Stimulated activated naive CD4-positive, alpha-beta T cell (primary cell): Measurements from ENCODE around the gene OR8B12.

Experiments used
- DNase-seq, 6 experiments: peaks; one replicate each; lab custom pipeline; 2025; lab: John Stamatoyannopoulos, UW

Gene OR8B12

GRCh38 chr11:124543554-124543953 is at the start of gene OR8B12:
TSS of gene OR8B12 (minus strand) at chr11:124543654. CDS start at chr11:124543654, 0 bp downstream.
- no peak for DNase-seq

- no peak for DNase-seq
Measured at GRCh38 chr11:124592627-124593026, 49.2 kb upstream of the OR8B12 start.

GRCh38 chr11:124591430-124591829 is 48.0 kb upstream of the OR8B12 start:
- DNase-seq = no peak

GRCh38 chr11:124586238-124586860 is 42.9 kb upstream of the OR8B12 start:
- peak in 3 of 6 experiments; percentile 9 to 31 (median 10) for DNase-seq

- DNase-seq = no peak
Measured at GRCh38 chr11:124584681-124585372, 41.4 kb upstream of the OR8B12 start.

GRCh38 chr11:124583781-124584180 is 40.3 kb upstream of the OR8B12 start:
- DNase-seq = no peak

GRCh38 chr11:124582565-124582964 is 39.1 kb upstream of the OR8B12 start:
- no peak for DNase-seq

GRCh38 chr11:124581817-124582216 is 38.4 kb upstream of the OR8B12 start:
- DNase-seq = no peak

- DNase-seq = no peak
Measured at GRCh38 chr11:124578761-124579160, 35.3 kb upstream of the OR8B12 start.

GRCh38 chr11:124577716-124578427 is 34.4 kb upstream of the OR8B12 start:
- DNase-seq = no peak

- no peak for DNase-seq
Measured at GRCh38 chr11:124570160-124570559, 26.7 kb upstream of the OR8B12 start.

- no peak for DNase-seq
Measured at GRCh38 chr11:124569697-124570096, 26.2 kb upstream of the OR8B12 start, which contains the start of gene OR8A1. TSS of gene OR8A1 (plus strand) at chr11:124569997. CDS start at chr11:124570120, 123 bp downstream.

- DNase-seq = no peak
Measured at GRCh38 chr11:124556828-124557227, 13.4 kb upstream of the OR8B12 start.

GRCh38 chr11:124551987-124552386 is 8.5 kb upstream of the OR8B12 start:
- DNase-seq = no peak

GRCh38 chr11:124551189-124551588 is 7.7 kb upstream of the OR8B12 start:
- no peak for DNase-seq

- DNase-seq = no peak
Measured at GRCh38 chr11:124543145-124543544, 309 bp downstream of the OR8B12 start.

GRCh38 chr11:124541204-124541603 is 2.2 kb downstream of the OR8B12 start:
- no peak for DNase-seq

GRCh38 chr11:124538019-124538418 is 5.4 kb downstream of the OR8B12 start:
- DNase-seq = no peak

GRCh38 chr11:124536520-124536919 is 6.9 kb downstream of the OR8B12 start:
- no peak for DNase-seq

GRCh38 chr11:124535552-124536232 is 7.8 kb downstream of the OR8B12 start:
- DNase-seq = no peak

GRCh38 chr11:124534051-124534450 is 9.4 kb downstream of the OR8B12 start:
- DNase-seq = no peak

GRCh38 chr11:124533626-124534025 is 9.8 kb downstream of the OR8B12 start:
- no peak for DNase-seq

GRCh38 chr11:124520550-124520854 is 23.0 kb downstream of the OR8B12 start:
- no peak for DNase-seq
